NCI-H1436 (cell line): Measurements from ENCODE around the gene PRAMEF5.
"Not testable (repeated sequence)": the region's sequence is repeated elsewhere in the genome, so short reads cannot be mapped to it uniquely, and the experiment has no call there.

ENCODE experiments used
- DNase-seq: peaks from one replicate; lab custom pipeline; 2025; lab: John Stamatoyannopoulos, UW

PRAMEF5 gene

GRCh38 chr1:13253898-13254297 lies at the start of gene PRAMEF5:
TSS of gene PRAMEF5 (plus strand) at chr1:13254198. CDS start at chr1:13259269, 5,071 bp downstream.
- DNase-seq = not testable (repeated sequence)

DNA sequence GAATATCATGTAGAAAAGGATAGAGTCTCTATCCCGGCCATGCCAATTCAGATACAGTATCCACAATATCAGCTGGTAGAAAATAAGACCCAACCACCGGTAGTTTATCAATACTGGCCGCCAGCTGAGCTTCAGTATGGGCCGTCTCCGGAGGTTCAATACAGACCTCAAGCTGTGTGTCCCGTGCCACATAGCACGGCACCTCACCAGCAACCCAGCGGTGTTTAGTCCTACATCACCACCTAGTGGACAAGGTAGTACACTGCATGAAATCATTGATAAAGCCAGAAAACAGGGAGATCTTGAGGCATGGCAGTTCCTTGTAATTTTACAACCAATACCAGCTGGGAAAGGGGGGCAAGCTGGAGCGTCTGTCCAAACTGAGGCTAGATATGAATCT lies 45.3 kb upstream of the PRAMEF5 start:
- DNase-seq = not testable (repeated sequence)

GRCh38 chr1:13216619-13217018 lies 37.4 kb upstream of the PRAMEF5 start:
- not testable (repeated sequence) for DNase-seq

DNA sequence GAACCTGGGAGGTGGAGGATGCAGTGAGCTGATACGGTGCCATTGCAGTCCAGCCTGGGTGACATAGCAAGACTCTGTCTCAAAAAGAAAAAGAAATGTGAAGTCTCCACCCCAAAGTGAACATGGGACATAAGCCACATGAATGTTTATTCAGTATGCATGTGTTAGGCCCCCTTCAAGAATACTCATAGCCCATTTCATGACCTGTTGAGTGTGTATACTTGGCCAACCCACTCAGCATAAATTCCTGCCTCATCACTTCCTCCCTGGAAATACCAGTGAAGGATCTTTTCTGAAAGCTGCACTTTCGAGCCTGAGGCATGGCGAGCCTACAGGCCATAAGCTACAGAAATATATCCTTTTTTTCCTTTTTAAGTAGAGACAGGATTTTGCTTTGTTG lies 34.8 kb upstream of the PRAMEF5 start:
- DNase-seq = not testable (repeated sequence)

- not testable (repeated sequence) for DNase-seq
These were observed 31.2 kb upstream of the PRAMEF5 start for GRCh38 chr1:13222788-13223187.

DNA sequence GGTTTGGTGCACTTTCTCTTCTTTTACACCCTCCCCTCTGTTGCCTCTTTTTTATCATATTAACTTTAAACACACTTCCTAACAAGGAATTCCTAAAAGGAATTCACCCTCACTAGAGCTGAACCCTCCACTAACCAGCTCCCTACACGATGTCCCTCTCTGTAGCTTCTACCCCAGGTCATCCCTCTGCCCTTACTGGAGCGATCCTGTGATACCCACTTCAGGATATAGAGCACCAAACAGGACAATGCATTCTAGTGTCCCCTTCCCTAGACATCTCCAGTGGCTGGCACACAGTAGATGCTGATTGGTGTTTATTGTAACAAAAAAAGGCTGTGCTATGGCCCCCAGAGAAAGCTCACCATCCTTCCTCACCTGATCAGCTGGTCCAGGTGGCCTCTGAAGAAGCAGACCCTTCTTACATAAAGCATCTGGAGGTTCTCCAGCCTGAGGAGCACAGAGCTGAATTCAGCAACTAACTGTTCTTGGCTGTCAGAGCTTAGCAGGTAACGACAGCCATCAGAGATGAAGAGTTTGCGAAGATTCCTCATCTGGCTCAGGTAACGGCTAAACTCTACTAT lies 29.4 kb upstream of the PRAMEF5 start:
- DNase-seq = no peak

DNA sequence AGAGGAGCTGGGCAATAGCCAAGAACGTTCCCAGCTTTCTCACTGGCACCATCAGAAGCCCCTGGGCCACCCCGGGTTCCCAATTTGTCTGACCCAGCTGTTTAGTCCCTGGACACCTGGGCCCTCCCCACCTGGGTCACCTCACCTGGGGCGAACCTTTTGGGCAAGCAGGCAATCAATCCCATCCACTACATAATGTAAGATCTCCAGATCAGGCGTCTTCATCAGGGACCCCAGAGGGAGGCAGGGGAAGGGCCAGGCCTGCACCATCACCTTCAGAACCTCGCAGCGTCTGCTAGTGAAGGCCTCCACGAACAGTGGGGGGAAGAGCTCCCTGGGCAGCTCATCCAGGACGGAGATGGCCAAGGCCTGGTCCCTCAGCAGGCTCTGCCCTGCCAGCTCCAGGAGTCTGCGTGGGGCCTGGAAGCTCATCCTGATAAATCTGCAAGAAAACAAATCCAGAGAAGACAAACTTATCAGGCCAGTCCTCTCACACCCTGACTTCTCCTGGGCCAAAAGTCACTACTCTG lies 28.3 kb upstream of the PRAMEF5 start, which contains the start of gene PRAMEF18:
Gene PRAMEF18 (minus strand): TSS at position 480 of the 530 bp plus-strand sequence. CDS start 48 bp downstream, at position 432.
- DNase-seq = not testable (repeated sequence)

DNA sequence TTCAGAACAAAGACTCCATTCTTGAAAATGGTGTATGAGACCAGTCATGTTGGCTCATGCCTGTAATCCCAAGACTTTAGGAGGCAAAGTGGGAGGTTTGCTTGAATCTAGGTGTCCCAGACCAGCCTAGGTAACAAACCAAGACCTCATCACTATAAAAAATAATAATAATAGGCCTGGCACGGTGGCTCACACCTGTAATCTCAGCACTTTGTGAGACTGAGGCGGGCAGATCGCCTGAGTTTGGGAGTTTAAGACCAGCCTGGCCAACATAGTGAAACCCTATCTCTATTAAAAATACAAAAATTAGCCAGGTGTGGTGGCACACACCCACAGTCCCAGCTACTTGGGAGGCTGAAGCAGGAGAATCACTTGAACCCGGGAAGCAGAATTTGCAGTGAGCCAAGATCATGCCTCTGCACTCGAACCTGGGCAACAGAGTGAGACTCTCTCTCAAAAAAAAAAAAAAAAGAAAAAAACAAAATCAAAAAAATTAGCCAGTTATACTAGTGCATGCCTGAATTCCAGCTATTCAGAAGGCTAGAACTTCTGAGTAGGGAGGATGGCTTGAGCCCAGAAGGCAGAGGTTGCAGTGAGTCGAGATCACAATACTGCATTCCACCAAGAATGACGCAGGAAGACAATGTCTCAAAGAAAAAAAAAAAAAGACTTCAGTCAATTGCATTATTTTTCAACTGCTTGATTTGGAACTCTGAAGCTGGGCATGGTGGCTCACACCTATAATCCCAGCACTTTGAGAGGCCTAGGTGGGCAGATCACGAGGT lies 26.5 kb upstream of the PRAMEF5 start:
- not testable (repeated sequence) for DNase-seq

DNA sequence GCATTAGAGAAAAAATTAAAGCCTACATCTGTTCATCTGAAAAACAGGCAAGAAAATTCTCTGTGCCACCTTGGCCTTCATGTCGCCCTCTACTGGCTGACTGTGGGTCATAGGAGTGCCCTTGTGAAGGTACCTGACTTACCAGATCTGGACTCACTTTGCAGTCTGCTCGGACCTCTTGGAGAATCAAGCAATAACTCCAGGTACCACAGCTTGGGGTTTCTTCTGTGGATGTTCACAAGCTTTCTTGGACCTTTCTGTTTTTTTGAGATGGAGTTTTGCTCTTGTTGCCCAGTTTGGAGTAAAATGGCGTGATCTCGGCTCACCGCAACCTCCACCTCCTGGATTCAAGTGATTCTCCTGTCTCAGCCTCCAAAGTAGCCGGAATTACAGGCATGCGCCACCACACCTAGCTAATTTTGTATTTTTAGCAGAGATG lies 25.6 kb upstream of the PRAMEF5 start:
- DNase-seq = no peak

- not testable (repeated sequence) for DNase-seq
These were observed 23.9 kb upstream of the PRAMEF5 start for GRCh38 chr1:13230096-13230495.

GRCh38 chr1:13230601-13231000 lies 23.4 kb upstream of the PRAMEF5 start:
- not testable (repeated sequence) for DNase-seq

DNA sequence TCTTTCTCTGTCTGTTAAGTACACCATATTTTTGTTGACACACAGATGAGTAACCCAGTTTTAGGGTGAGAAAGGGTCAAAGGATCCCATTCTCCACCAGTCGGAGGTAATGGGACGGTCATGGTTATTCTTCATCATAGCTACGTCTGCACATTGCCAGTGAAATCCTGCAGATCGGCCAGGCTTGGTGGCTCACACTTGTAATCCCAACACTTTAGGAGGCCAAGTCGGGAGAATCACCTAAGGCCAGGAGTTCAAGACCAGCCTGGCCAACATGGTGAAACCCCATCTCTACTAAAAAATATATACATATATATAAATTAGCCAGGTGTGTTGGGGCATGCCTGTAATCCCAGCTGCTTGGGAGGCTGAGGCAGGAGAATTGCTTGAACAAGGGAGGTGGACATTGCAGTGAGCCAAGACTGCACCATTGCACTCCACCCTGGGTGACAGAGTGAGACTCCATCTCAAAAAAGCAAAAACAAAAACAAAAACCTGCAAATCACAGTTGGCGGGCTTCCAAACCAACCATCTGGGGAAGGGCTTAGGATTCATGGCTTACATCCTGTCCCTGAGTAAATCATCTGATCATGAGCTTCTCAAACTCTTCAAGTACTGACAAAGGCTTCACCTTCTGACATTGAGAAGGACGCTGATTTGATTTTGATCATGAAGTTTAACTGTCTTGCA lies 22.8 kb upstream of the PRAMEF5 start:
- not testable (repeated sequence) for DNase-seq

- not testable (repeated sequence) for DNase-seq
These were observed 21.9 kb upstream of the PRAMEF5 start for GRCh38 chr1:13232056-13232455.

GRCh38 chr1:13234057-13234456 lies 19.9 kb upstream of the PRAMEF5 start:
- DNase-seq = not testable (repeated sequence)

DNA sequence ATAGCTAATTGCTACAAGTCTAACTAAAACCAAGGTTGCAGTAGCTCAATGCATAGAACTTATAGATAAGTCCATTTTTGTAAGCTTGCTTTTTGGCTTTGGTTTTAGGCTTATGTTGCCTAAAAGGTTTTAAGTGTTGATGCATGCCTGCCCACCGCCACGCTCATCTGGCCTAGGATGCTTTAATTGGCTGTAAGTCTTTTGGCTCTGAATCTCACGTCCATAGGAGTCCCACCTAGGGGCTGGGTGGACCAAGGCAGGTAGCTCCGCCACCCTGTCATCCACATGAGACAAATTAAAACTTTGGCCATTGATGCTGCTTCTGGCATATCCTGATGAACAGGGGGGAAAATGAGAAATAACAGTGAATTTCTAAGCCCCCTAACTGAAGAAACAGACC lies 16.4 kb upstream of the PRAMEF5 start:
- DNase-seq = not testable (repeated sequence)

GRCh38 chr1:13239633-13240032 lies 14.4 kb upstream of the PRAMEF5 start:
- DNase-seq = not testable (repeated sequence)

DNA sequence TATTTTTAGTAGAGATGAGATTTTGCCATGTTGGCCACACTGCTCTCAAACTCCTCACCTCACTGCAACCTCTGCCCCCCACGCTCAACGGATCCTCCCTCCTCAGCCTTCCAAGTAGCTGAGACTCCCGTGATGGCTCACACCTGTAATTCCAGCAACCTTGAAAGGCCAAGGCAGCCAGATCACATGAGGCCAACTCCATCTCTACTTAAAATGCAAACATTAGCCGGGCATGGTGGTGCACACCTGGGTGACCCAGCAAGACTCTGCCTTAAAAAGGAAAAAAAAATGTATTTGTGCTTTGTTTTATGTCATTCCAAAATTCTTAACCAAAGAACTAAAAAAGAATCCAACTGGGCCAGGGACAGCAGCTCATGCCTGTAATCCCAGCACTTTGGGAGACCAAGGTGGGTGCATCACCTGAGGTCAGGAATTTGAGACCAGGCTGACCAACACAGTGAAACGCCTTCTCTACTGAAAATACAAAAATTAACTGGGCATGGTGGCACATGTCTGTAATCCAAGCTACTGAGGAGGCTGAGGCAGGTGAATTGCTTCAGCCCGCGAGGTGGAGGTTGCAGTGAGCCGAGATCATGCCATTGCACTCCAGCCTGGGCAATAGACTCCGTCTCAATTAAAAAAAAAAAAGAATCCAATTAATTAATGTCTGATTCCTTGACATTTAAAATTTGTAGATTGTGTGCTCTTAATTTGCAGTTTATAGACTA lies 10.3 kb upstream of the PRAMEF5 start:
- not testable (repeated sequence) for DNase-seq

GRCh38 chr1:13245841-13246553 lies 8.0 kb upstream of the PRAMEF5 start:
- not testable (repeated sequence) for DNase-seq

GRCh38 chr1:13246554-13246871 lies 7.5 kb upstream of the PRAMEF5 start:
- not testable (repeated sequence) for DNase-seq

GRCh38 chr1:13247122-13247521 lies 6.9 kb upstream of the PRAMEF5 start:
- DNase-seq = not testable (repeated sequence)

GRCh38 chr1:13265124-13265523 lies 11.1 kb downstream of the PRAMEF5 start:
- not testable (repeated sequence) for DNase-seq
